NCI-H82 (cell line): ENCODE results near the gene COL21A1.
A peak's percentile ranks its signal among the peaks of the same experiment; 100 is the strongest.

ENCODE experiments used
- DNase-seq: peaks from one replicate; lab custom pipeline; 2025; lab: John Stamatoyannopoulos, UW

Gene COL21A1

DNA sequence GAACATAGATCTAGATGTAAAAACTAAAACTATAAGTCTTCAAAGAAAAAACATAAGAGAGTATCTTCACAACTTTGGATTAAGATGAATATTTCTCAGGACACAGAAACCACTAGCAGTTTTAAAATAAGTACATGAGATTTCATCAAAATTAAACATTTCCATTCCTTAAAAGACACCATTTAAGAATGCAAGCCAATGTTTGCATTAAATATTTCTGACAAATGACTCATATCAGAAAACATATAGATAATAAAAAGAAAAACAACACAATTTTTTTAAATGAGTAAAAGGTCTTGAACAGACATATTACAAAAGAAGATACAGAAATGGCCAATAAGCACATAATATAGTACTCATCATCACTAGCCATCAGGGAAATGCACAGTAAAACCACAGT is 59.7 kb downstream of the COL21A1 start:
- DNase-seq, result no peak

DNA sequence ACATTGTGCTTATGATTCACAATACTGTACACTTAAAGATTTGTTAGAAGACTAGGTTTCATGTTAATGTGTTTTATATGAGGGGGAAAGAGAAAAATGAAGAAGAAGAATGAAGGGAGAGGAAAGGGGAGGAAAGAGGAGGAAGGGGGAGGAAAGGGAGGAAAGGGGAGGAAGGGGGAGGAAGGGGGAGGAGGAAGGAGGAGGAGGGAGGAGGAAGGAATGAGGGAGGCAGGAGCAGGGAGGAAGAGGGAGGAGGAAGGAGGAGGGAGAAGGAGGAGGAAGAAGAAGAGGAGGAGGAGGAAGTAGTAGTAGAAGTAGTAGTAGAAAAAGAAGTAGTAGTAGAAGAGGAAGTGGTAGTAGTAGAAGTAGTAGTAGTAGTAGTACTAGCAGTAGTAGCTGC is 70.6 kb downstream of the COL21A1 start:
- DNase-seq, result no peak

DNA sequence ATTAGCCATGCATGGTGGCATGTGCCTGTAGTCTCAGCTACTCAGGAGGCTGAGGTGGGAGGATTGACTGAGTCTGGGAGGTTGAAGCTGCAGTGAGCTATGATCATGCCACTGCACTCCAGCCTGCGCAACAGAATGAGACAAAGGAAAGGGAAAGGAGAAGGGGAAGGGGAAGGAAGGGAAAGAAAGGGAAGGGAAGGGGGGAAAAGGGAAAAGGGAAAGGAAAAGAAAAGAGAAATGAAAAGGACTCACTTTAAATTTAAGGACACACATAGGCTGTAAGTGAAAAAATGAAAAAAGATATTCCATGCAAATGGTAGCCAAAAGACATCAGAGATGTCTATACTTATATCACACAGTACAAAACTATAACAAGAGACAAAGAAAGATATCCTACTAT is 74.2 kb downstream of the COL21A1 start:
- DNase-seq, result no peak

DNA sequence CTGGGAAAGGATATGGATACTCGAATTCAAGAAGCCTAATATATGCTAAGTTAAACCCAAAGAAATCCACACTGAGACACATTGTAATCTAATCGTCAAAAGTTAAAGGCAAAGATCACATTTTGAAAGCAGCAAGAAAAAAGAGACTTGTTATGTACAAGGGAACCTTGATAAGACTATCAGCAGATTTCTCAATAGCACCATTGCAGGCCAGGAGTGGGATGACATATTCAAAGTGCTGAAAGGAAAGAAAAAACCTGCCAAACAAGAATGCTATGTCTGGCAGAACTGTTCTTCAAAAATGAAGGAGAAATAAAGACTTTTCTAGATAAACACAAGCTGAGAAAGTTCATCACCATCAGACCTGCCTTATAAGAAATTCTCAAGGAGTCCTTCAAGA is 75.2 kb downstream of the COL21A1 start:
- peak; percentile 3 for DNase-seq

DNA sequence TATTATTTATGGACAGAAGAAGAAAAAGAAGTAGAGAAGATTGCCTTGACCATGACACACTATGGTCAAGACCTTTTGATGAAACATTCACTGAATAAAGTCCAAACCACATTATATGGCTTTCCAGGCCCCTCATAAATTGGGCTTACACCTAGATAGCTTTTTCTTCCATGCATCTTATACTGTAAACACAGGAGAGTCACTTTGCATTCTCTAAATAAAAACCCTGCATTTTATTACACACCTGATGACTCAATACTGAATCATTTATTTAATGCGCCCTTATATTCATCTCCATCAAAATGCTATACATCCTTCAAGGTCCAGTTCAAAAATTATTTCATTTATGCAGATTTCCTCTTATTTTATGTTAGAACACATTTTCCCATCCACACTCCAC is 78.0 kb downstream of the COL21A1 start:
- DNase-seq, result no peak

DNA sequence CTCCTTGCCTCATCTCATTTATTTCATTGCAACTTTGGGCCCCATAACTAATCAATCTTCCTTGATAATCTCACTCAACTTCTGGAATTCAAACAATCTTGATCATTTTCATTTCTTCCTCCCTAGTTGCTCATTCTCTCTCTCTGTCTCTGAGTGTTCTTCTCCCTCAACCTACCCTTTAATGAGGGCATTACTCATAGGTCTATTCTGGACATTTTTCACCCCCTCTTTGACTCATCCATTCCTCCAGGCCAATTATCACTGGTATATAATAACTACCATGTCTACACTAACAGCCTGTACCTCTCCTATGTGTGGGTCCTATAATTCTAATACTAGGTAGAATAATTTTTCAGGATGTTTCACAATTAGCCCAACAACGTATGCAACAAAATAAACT is 78.8 kb downstream of the COL21A1 start:
- no peak for DNase-seq

DNA sequence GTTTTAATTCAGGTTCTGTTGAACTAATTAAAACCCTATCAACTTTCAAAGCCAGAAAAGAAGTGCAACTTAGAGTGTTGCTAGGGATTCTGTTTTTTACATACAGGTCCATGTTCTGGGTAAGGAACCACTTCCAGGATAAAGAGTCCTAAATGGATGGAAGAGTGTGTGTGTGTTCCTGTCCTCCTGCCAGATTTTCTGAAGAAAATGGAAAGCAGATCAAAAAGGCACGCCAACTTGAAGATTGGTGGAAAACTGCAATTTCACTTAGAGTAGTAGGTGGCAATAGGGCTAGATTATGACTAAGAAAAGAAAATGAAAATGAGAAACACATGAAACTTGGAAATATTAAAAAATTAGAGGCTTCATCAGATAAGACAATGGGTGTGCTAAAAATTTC is 85.3 kb downstream of the COL21A1 start:
- no peak for DNase-seq

DNA sequence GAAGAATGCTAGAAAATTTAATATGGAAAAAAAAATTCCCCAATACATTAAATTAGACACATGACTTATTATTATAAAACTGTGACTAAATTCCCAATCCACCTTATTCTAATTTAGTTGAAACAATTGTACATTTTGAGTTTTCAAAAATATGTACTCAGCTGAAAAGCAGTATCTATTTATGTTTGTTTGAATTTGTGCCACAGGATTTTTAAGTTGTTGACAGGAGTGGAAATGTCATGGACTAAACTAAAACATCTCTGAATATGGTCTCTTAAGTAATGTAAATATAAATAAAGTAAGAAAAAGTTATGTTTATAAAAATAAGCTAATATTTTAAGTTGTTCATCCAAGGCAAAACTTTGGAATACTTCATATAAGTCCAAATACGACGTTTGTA is 86.9 kb downstream of the COL21A1 start:
- no peak for DNase-seq

DNA sequence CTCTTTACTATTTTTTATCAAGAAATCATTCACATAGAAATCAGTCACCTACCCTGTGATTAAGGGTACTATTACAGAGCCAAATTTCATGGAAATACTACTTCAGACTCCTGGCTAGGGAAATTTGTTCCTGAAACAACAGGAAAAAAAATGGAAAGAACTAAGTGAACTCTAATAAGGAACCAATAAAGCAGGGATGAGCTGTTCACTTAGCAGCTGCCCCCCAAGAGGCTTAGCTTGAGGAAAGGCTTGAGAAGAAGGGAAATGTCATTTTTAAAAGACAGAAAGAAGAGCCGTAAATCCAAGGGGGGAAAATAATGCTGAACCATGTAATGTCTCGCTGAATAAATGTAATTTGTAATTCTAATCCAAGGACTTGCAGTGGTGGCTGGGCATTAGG is 88.8 kb downstream of the COL21A1 start:
- DNase-seq, result no peak

DNA sequence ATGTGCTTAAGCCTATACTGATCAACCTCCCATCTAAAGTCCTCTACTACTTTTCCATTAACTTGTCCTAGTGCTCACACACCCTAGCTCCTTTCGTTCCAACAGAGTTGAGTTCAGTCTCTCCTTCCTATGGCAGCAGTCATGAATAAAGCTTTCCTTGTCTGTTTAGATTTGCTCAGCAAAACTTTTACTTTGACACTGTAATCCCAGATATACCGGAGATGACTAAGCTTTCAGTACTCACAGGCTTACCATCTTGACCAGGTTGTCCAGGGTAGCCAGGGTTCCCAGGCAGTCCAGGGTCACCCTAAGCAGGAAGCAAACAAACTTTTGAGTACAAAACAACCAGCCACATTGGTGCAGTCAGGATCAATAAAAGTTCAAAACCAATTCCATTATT is 90.7 kb downstream of the COL21A1 start:
- no peak for DNase-seq

DNA sequence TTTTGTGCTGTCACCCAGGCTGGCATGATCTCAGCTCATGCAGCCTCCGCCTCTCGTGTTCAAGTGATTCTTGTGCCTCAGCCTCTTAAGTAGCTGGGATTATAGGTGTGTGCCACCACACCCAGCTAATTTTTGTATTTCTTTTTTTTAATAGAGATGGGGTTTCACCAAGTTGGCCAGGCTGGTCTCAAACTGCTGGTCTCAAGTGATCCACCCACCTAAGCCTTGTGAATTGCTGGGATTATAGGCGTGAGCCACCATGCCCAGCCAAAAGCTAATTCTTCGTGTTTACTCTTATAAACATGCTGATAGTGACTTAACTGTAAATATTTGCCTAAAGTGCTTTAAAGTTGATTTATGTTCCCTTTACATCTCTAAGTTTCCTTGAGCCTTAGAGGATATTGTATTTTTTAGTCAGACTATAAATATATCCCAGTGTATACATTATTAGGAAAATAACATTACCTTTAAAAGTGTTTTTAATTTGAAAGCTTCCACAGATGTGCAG is 91.7 kb downstream of the COL21A1 start:
- DNase-seq, result no peak

DNA sequence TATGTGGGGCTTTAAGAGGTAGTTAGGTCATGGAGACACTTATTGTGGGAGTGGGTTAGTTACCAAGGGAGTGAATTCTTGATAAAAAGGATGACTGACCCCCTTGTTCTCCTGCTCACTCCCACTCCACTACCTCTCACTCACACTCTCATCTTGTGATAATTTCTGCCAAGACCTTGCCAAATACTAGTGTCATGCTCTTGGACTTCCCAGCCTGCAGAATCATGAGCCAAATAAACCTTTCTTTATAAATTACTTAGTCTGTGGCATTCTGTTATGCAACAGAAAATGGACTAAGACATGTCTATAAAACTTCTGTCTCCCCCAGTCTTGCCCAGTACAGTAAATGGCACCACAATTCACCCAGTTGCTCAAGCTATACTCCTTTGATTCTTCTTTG is 93.3 kb downstream of the COL21A1 start:
- DNase-seq, result no peak

DNA sequence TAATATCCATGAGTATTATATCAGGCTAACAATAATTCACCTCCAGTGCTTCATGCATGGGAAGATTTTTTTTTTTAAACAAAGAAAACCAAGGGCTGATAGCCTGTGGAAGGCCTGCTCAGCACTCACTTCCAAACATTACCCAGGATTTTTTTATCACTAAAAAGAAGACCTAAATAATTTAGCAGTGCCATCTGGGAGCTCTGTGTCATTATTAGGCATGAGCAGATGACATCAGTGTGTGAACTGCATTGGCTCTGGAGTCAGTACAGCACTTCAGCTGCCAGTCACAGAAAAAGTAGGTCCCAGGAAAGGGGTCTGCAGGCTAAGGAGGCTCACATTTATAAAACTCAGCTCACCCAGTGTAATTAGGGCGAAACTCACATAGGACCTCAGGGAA is 94.8 kb downstream of the COL21A1 start:
- DNase-seq, result no peak

DNA sequence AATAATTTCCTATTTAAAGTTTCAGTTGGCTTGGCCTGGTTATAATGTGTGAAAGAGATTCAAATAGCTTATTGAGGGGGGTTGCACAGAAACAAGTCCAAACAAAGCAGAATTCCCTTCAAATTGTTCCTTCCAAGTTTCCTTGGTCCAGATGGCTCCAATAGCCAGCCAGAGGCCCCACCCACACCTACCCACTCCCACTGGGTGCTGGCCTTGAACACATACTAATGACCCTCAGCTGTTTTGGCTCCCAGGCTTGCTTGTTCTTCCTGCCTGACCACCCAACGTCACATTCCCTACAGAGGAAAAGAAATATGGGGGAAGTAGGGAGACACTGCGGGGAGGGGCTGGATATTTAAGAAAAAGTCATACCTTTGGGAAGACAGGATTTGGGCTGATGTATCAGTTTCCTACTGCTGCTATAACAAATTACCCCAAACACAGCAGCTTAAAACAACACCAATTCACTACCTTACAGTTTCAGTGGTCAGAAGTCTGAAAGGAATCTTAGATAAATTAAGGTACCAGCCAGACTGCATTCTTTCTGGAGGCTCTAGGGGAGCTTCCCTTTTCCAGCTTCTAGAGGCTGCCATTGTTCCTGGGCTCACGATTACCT is 95.7 kb downstream of the COL21A1 start:
- no peak for DNase-seq

DNA sequence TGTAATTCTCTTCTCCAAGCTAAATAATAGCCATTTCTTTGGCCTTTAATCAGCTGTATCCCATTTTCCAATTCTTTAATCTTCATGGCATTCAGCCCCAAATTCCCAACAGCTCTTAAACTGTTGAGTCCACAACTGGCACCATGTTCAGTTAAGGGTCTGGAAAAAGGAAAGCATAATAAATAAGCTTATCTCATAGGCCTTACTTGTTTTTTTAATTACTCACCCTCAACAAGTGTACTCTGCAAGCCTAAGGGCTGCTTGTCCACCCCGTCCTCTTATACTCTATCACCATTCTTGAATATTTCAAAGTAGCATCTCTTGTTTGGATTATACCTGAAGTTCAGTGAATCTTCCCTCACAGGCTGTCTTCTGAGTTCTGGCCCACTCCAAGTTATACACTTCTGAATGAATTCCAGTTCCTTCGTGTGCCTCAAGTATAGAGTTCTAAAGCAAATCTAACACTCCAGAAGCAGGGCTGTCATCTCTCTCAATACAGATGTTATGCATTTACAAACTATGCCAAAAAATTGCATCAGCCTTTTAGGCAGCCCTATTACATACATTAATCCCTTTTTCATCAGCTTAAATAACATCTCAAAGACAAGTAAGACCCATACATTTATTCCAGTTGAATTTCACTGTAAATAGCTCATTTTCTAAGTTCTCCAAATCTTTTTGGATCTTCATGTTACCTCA is 98.7 kb downstream of the COL21A1 start:
- DNase-seq, result no peak

DNA sequence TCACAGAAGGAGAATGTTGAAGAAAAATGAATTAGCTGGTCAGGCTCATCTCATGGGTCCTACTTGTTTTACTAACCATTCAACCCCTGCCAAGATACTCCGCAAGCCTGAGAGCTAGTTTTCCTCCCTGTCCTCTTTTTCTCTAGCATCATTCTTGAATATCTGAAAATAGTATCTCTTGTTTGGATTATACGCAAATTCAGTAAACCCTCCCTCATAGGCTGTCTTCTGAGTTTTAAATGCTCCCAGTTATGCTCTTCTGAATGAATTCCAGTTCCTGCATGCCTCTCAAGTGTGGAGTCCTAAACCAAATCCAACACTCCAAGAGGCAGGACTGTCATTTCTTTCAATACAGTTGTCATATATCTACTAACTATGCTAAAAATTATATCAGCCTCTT is 99.6 kb downstream of the COL21A1 start:
- DNase-seq, result no peak

DNA sequence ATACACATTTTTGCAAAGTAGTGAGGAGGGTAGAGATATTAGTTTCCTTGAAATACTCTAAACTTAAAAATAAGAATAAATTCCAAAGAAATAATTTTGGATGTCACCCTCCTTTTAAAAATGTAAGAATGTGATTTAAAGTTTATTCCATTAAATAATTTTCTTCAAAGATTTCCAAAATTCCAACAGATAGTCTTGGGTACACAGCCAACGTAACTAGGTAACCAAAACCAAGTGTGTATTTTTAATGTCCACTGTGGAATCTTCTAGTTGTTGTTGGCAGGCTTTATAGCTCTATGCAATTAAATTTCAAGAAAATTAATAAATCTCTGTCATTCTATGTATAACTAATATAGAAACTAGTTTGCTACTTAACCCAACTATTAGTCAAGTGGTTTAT is 101.3 kb downstream of the COL21A1 start:
- no peak for DNase-seq

DNA sequence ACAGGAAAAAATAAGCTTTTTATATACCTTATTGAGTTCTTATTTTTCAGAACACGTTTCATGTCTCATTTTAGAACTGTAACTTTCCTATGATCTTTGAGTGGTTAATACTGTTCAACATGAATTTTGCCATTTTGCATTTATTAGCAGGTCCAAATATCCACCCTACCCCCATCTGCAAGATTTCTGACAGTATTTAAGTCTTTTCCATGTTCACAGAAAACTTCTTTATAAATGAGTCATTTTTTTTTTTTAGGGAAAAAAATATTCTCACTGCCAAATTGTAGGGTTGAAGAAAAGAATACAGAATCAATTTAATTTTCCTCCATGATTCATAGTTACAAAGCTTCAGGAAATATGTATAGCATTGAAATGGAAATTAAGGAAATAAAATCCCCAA is 101.8 kb downstream of the COL21A1 start:
- DNase-seq, result no peak

DNA sequence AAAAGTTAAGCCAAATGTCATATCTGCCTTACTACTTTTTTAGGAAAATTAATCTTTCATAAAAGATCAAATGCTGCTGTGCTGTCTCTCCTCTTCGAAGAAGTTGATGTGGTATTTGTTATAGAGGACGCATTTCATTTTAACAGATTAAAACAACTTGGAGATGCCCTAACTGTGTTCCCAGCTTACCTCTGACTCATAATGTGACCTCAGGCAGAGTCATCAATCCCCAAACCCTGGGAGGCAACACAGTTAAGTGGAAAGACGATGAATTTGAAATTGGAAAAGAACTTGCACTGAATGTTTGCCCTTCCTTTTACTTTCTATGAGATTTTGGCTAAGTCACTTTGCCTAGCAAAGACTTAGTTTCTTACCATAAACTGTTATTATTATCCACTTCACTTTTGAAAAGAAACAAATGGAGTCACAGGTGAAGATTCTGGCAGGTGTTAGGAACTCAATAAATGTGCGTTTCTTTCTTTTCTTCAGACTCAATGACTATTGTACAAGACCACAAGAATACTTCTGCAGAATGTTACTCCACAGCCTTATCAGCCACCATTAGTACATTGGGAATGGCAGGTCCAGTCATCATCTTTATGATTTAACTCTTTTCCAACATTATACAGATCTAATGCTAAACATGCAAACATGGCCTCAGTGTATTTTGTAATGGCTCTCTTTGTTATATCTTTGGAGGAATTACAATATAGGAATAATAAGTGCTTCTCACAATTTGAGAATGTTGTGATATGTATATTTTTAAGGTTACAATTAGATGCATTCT is 102.6 kb downstream of the COL21A1 start:
- DNase-seq, result no peak

DNA sequence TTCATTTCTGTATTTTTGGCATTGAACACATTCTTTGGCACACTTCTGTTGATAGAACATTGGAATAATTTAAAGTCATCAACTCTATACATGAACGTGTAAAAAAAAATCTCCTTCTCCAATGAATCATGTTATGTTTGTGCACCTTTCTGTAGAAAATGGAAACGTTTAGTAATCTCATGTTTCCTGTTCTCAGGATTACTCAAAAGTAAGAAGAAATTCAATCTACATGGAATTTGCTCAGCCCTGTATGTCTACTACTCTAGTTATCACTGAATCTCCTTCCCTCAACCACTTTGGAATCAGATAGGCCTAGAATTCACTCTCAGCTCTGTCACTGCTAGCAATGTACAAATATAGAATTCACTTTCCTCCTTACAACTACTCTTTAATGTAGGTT is 103.6 kb downstream of the COL21A1 start:
- DNase-seq, result no peak

DNA sequence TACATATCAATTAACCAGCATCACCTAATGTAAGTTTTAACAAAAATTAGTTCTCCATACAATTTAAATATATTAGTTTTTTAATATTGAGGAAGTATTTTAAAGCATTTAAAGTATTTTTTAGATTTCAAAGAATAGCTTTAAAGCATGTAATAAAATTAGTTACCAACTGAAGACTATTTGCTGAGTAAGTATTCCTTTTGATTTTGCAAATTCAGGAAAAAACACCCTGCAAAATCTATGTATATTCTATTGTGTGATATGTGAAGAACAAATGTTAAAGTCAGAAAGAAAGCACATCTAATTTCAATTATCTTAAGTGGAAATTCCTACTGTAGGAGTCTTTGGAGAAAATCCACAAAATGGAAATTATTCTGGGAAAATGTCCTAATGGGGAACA is 107.3 kb downstream of the COL21A1 start:
- DNase-seq, result no peak

DNA sequence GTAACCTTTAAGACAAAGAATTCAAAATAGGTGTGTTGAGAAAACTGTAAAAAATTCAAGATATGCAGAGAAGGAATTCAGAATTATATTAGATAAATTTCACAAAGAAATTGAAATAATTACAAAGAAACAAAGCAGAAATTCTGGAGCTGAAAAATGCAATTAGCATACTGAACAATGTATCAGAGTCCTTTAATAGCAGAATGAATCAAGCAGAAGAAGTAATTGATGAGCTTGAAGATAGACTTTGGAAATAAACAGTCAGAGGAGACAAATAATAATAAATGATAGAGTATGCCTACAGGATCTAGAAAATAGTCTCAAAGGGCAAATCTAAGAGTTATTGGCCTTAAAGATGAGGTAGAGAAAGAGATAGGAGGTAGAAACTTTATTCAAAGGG is 131.7 kb downstream of the COL21A1 start:
- DNase-seq, result no peak

DNA sequence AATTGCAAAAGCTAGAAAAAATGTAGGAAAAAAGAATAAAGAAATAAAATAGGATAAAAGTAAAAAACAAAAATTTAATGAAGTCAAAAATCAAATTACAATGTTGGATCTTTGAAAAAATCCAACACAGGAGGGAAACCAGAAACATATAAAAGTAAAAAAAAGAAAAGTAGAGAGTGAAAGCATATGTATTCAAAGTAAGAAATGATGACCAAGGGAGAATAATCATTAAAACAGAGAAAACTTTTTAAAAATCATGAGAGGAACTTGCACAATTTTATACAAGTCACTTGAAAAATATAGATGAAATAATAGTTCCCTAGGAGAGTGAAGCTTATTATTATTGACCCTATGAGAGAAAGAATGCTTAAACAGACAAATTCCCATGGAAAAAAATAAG is 138.2 kb downstream of the COL21A1 start:
- DNase-seq, result no peak
